ENCODE results near the gene FOXB2. TPM values are rescaled to one million over a fixed set of nuclear protein-coding genes. Genes with fewer than 3 reads are reported as not detected.

FOXB2 gene
- total and polyA plus RNA-seq, 2 of the 8 experiments (the other 6 are each of a cell fraction or from before 2014, with no cell fraction given): 0.15 to 0.22 TPM

- Histone ChIP-seq H2AFZ (ENCODE audit: low read length) (no peak overlapping the region), H4K5ac (ENCODE audit: insufficient read length, low read depth, low read length) (no peak overlapping the region), H2BK20ac (ENCODE audit: low read length) (no peak overlapping the region), H3K4me1 (replicated peaks in 1 of 4; ENCODE audit: control insufficient read depth in 3 of 4, insufficient read depth in 4 of 4, low read length in 3 of 4) (peaks cover 0 to 5% (median 0%) of the 10 kb centered on the region in 4 experiments; a peak in 1 of 7 replicates), H3K27me3 (replicated peaks in 1 of 4; ENCODE audit: control insufficient read depth in 3 of 4, extremely low read depth in 1 of 4, insufficient read depth in 3 of 4, low read length in 3 of 4) (no peaks in the 10 kb centered on the region), H2AK5ac (ENCODE audit: low read depth, low read length) (no peak overlapping the region), H3K79me2 (ENCODE audit: control insufficient read depth in 1 of 2, insufficient read depth in 2 of 2, low read length in 2 of 2) (no peaks in the 10 kb centered on the region), H3K36me3 (ENCODE audit: control insufficient read depth in 2 of 4, insufficient read depth in 4 of 4, low read length in 3 of 4) (no peaks in the 10 kb centered on the region), H2BK5ac (ENCODE audit: low read depth, low read length) (no peak overlapping the region), H3K27ac (ENCODE audit: low read depth, low read length) (no peak overlapping the region), H4K20me1 (replicated peaks in 1 of 2; ENCODE audit: control insufficient read depth in 1 of 2, insufficient read depth in 2 of 2, low read length in 2 of 2) (no peaks in the 10 kb centered on the region), H3K14ac (ENCODE audit: insufficient read length) (no peak overlapping the region), H2BK15ac (ENCODE audit: low read length) (no peak overlapping the region), H3K23me2 (ENCODE audit: low read depth, low read length) (no peaks in the 10 kb centered on the region; the same call in 1 of the 2 replicates), H3K4me2 (ENCODE audit: insufficient read depth in 1 of 2, low read depth in 2 of 2, low read length in 2 of 2) (no peak overlapping the region), H3K23ac (ENCODE audit: insufficient read length) (no peak overlapping the region), H3K18ac (ENCODE audit: extremely low read depth, low read length) (no peak overlapping the region), H3K9me3 (ENCODE audit: insufficient read depth in 2 of 2, low read depth in 1 of 2, low read length in 1 of 2) (no peaks in the 10 kb centered on the region), H3K56ac (replicated peaks; ENCODE audit: insufficient read length, low read depth, low read length) (no peak overlapping the region), H3K79me1 (ENCODE audit: low read depth, low read length) (no peaks in the 10 kb centered on the region), H3K4ac (replicated peaks; ENCODE audit: insufficient read length, low read depth, low read length) (no peak overlapping the region), H2BK120ac (replicated peaks; ENCODE audit: low read depth, low read length) (no peak overlapping the region), H4K91ac (replicated peaks; ENCODE audit: insufficient read length, low read length) (no peak overlapping the region), H2BK12ac (ENCODE audit: low read depth, low read length) (no peak overlapping the region), H3K9ac (replicated peaks in 1 of 4; ENCODE audit: extremely low read depth in 1 of 4, low read depth in 3 of 4, low read length in 3 of 4) (no peak overlapping the region), H3K4me3 (ENCODE audit: extremely low read depth in 1 of 4, insufficient read depth in 2 of 4, low read depth in 3 of 4, low read length in 4 of 4) (no peak overlapping the region), H4K8ac (ENCODE audit: extremely low read depth, insufficient read depth, low read length) (no peak overlapping the region)
- DNase-seq (ENCODE audit: low read depth in 1 of 2, low spot score in 2 of 2): no peak
- WGBS, 2 experiments (ENCODE audit: extremely low coverage in 1 of 2, insufficient coverage in 1 of 2, insufficient read length in 1 of 2, insufficient replicate concordance in 2 of 2, low coverage in 1 of 2, low lambda C conversion rate in 2 of 2, missing lambda C conversion rate in 1 of 2): 80% methylated on average over 3 of the region's 3 CpGs; no CpG with 5 or more reads in 1 of the 2 experiments
- no peak for FAIRE-seq
- no peak for TF ChIP-seq HDAC6 (IDR thresholded peaks at IDR 0.05; ENCODE audit: low read depth, low read length)
- TF ChIP-seq, protein P1, sequence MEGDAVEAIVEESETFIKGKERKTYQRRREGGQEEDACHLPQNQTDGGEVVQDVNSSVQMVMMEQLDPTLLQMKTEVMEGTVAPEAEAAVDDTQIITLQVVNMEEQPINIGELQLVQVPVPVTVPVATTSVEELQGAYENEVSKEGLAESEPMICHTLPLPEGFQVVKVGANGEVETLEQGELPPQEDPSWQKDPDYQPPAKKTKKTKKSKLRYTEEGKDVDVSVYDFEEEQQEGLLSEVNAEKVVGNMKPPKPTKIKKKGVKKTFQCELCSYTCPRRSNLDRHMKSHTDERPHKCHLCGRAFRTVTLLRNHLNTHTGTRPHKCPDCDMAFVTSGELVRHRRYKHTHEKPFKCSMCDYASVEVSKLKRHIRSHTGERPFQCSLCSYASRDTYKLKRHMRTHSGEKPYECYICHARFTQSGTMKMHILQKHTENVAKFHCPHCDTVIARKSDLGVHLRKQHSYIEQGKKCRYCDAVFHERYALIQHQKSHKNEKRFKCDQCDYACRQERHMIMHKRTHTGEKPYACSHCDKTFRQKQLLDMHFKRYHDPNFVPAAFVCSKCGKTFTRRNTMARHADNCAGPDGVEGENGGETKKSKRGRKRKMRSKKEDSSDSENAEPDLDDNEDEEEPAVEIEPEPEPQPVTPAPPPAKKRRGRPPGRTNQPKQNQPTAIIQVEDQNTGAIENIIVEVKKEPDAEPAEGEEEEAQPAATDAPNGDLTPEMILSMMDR (IDR thresholded peaks at IDR 0.05; ENCODE audit: control extremely low read depth in 1 of 3, insufficient read depth in 1 of 3, low read depth in 1 of 3, low read length in 3 of 3): no peak
- TF ChIP-seq PHF8 (conservative IDR thresholded peaks at IDR 0.05; ENCODE audit: low read depth, low read length): no peak
- ChIA-PET POLR2A (ENCODE audit: partially characterized antibody) (no interaction called here), CTCF (ENCODE audit: partially characterized antibody) (interaction anchor here (0.9 to 13.2 kb wide), 6 partner anchors 10 to 232 kb away, joined by 3 to 217 read pairs (median 3); no protein-coding TSS in a partner anchor)
Measured at GRCh38 chr9:76989501-76989900, 30.0 kb upstream of the FOXB2 start.

All from H1 (cell line).